Nephron progenitor cell (in vitro differentiated cells): ENCODE measurements around the gene KNDC1.
"Not testable (repeated sequence)": the region's sequence is repeated elsewhere in the genome, so short reads cannot be mapped to it uniquely, and the experiment has no call there.

Experiments used
- DNase-seq: peaks from one replicate; pipeline ENCODE4 v3.0.0; 2021
- H3K27ac Mint-ChIP-seq: 2 replicates; pipeline ENCODE4 v1.8.0; 2021; ENCODE audit warnings: mild to moderate bottlenecking, moderate library complexity, mixed read lengths
- H3K27me3 Mint-ChIP-seq: 2 replicates; pipeline ENCODE4 v1.8.0; 2021; ENCODE audit warnings: mild to moderate bottlenecking, low read depth, mixed read lengths; ENCODE audit not compliant: poor library complexity
- H3K36me3 Mint-ChIP-seq: 2 replicates; pipeline ENCODE4 v1.8.0; 2021; ENCODE audit warnings: low read depth, mixed read lengths
- H3K4me1 Mint-ChIP-seq: 2 replicates; pipeline ENCODE4 v1.8.0; 2021; ENCODE audit warnings: mixed read lengths
- H3K4me3 Mint-ChIP-seq: 2 replicates; pipeline ENCODE4 v1.8.0; 2021; ENCODE audit warnings: mild to moderate bottlenecking, moderate library complexity, mixed read lengths
- H3K9me3 Mint-ChIP-seq: 2 replicates; pipeline ENCODE4 v1.8.0; 2021; ENCODE audit warnings: mild to moderate bottlenecking, moderate library complexity, mixed read lengths
- CTCF ChIP-seq: fragments of 200-600 bp; sonication (generic); IDR thresholded peaks from 2 replicates; pipeline ENCODE4 v1.5.0; 2021; ENCODE audit warnings: antibody characterized with exemption

KNDC1 gene

DNA sequence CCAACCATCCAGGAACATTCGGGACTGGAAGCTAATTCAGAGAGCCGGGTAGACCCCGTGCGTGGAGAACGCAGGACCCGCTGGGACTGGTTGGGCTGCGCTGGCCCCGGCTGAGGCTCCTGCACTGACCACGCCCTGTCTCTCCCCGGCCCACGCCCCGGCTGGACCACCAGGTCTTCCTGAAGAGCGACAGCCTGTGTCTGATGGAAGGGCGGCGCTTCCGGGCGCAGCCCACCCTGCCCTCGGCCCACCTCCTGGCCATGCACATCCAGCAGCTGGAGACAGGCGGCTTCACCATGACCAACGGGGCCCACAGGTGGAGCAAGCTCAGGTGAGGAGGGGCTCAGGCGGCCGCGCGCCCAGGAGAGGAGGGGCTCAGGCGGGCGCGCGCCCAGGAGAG is 59.8 kb downstream of the KNDC1 start:
- H3K27ac Mint-ChIP-seq, result no peak overlapping the region
- DNase-seq, result peak; percentile 66
- peaks cover 13% of the 10 kb centered on the region for H3K9me3 Mint-ChIP-seq
- H3K4me3 Mint-ChIP-seq, result peak overlapping the region; percentile 25
- peaks cover 58% of the 10 kb centered on the region for H3K27me3 Mint-ChIP-seq
- peaks cover 13% of the 10 kb centered on the region for H3K36me3 Mint-ChIP-seq
- H3K4me1 Mint-ChIP-seq, result peaks cover 31% of the 10 kb centered on the region
- no peak for TF ChIP-seq CTCF

DNA sequence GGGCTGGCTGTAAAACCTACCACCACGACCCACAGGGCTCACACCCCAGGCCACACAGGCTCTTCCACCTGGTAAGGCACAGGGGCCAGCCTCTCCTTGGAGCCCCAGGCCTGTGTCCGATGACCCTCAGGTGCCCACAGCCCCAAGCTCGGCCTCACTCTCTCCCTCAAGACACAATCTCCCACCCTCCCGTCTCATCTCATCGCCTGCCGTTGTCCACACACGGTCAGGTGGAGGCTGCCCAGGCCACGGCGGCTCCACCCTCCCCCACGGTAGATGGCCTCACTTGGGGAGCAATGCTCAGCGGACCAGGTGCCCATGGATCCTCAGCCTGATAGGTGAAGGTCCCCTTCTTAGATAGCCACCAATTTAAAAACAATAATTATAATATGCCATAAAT is 61.3 kb downstream of the KNDC1 start:
- Mint-ChIP-seq H3K36me3 (peaks cover 6% of the 10 kb centered on the region), H3K9me3 (peaks cover 6% of the 10 kb centered on the region), H3K4me3 (peak overlapping the region; percentile 73), H3K27me3 (peaks cover 62% of the 10 kb centered on the region), H3K4me1 (peaks cover 46% of the 10 kb centered on the region), H3K27ac (no peak overlapping the region)
- TF ChIP-seq CTCF, result no peak
- no peak for DNase-seq

GRCh38 chr10:133221756-133222155 is 61.7 kb downstream of the KNDC1 start:
- H3K36me3 Mint-ChIP-seq, H3K27ac Mint-ChIP-seq, H3K9me3 Mint-ChIP-seq, H3K4me3 Mint-ChIP-seq, DNase-seq: not testable (repeated sequence)
- H3K27me3 Mint-ChIP-seq, result peaks cover 63% of the 10 kb centered on the region
- peaks cover 48% of the 10 kb centered on the region for H3K4me1 Mint-ChIP-seq

DNA sequence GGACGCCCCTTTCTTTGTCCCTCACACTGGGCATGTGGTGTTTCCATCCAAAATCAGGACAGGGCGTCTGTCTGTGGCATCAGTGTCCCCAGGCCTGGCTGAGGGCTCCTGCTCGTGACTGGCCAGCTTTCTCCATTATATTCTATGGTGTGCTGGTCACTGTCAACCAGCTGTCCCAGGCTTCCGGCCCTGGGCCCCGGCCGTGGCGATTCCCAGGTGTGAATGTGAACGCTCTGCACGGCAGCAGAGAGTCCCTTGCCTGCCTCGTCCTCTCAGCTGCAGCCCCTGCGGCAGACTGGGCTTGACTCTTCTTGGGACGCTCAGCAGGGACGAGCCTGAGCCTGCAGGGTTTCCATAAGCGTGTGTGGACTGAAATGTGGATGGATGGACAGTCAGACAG is 64.1 kb downstream of the KNDC1 start:
- Mint-ChIP-seq H3K9me3 (peaks cover 2% of the 10 kb centered on the region), H3K4me1 (peaks cover 66% of the 10 kb centered on the region), H3K27me3 (peaks cover 72% of the 10 kb centered on the region), H3K4me3 (peak overlapping the region; percentile 57), H3K27ac (peak overlapping the region; percentile 83), H3K36me3 (no peaks in the 10 kb centered on the region)
- DNase-seq, result no peak
- no peak for TF ChIP-seq CTCF

- peak overlapping the region; percentile 83 for H3K27ac Mint-ChIP-seq
- H3K9me3 Mint-ChIP-seq, result peaks cover 5% of the 10 kb centered on the region
- no peak for TF ChIP-seq CTCF
- H3K27me3 Mint-ChIP-seq, result peaks cover 72% of the 10 kb centered on the region
- H3K4me3 Mint-ChIP-seq, result peak overlapping the region; percentile 58
- no peak for DNase-seq
- no peaks in the 10 kb centered on the region for H3K36me3 Mint-ChIP-seq
- peaks cover 71% of the 10 kb centered on the region for H3K4me1 Mint-ChIP-seq
These were observed 64.8 kb downstream of the KNDC1 start for GRCh38 chr10:133224756-133225372.

- H3K27me3 Mint-ChIP-seq, result peaks cover 73% of the 10 kb centered on the region
These were observed 65.7 kb downstream of the KNDC1 start for GRCh38 chr10:133225707-133226191.

More at GRCh38 chr10:133225707-133226191, 65.7 kb downstream of the KNDC1 start:
- TF ChIP-seq CTCF, result no peak
- Mint-ChIP-seq H3K27ac (peak overlapping the region; percentile 93), H3K9me3 (peaks cover 5% of the 10 kb centered on the region), H3K36me3 (no peaks in the 10 kb centered on the region), H3K4me3 (peak overlapping the region; percentile 60), H3K4me1 (peaks cover 69% of the 10 kb centered on the region)
- no peak for DNase-seq
